ENCODE results near the gene HHAT.

Gene HHAT

DNA sequence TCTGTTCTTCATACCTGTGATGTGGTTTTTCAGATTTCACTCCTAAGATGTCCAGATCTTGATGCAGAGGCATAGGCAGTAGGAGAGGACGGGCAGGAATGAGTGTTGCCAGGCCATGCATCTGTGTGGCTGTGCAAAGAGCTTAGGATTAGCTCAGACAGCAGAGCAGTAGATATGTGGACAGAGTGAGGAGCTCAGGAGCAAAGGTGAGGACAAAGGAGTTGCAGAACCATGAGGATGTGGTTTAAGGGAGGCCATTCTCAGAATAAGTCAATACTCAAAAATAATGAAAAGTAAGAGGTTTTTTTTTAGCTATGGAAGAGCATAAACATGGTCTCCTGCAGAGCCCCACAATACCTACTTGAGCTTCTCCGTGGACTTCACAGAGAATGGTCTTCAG is 158.3 kb downstream of the HHAT start:
- no peak for DNase-seq (ENCODE audit: low spot score)

DNA sequence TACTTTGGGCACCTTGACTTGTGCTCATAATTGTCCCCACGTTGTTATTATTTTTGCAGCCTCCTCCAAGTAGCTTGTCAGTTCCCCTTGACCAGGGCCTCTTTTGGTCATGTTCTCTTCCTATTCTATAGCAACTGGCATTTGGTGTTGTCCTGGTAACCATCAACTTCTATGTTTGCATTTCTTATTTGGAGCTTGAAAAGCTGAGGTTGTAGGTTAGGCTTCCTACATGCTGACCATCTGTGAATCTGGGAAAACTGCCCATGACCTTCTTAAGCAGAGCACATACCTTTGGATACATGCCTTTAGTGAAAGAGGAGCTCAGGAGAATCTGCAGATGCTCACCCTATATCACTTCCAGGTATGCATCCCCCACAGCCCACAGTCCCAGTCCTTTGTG is 160.8 kb downstream of the HHAT start:
- no peak for DNase-seq (ENCODE audit: low spot score)

GRCh38 chr1:210490781-210491180 is 162.1 kb downstream of the HHAT start:
- no peak for DNase-seq (ENCODE audit: low spot score)

DNA sequence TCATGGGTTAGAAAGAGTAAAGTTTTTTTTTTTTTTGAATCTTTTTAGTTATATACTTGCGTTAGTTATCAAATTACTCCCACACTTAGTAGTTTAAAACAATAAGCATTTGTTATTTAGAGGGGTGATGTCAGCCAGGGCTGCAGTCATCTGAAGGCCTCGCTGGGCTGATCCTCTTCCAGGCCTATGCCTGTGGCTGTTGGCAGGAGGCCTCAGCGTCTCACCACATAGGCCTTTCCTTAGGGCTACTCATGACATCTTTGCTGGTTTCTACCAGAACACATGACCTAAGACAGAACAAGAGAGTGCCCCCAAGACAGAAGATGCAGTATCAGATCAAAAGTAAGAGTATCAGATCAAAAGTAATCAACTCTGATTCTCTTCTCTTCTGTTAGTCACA is 167.4 kb downstream of the HHAT start:
- DNase-seq (ENCODE audit: low spot score) = no peak

- DNase-seq (ENCODE audit: low spot score) = no peak
These were observed 171.3 kb downstream of the HHAT start for GRCh38 chr1:210499956-210500355.

GRCh38 chr1:210500831-210501230 is 172.1 kb downstream of the HHAT start:
- no peak for DNase-seq (ENCODE audit: low spot score)

GRCh38 chr1:210504286-210504685 is 175.6 kb downstream of the HHAT start:
- DNase-seq (ENCODE audit: low spot score) = no peak

DNA sequence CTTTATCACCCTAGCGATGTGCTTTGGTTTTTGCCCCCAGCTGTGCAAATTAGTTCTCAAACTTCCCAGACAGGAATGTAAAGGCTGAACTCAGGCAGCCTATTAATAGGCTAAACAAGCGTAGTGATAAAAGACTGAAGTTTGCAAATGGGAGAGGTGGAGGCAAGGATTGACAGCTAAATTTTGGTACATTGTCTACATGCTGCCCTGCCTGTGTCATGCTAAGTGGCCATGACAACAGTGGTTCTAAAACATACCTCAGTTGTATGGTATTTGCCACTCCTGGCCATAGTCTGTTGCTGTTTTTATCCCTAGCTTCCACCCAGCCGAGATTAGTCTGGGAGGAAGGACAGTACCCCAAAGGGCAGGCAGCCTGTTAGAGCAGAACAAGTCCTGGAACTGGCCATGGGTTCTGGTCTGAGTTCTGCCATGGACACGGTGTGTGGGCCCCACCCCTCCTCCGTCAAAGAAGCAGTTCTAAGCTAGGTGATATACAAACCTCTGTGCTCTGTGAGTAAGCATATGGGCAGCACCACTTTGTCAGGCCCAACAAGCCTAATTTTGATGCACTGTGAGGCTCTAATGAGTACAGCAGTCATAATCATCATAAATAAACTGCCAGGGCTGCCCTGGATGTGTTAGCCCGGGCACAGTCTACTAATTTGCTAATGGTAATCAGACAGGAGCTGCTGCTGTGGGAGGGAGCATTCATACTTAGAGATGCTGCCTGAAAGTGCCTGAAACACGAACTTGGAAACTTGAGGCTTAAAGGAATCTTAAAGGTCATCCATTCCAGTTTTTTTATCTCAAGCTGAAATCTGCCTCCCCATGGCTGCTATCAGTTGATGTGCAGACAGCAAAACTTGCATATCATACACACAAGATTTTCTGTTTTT is 177.1 kb downstream of the HHAT start:
- DNase-seq (ENCODE audit: low spot score) = no peak

DNA sequence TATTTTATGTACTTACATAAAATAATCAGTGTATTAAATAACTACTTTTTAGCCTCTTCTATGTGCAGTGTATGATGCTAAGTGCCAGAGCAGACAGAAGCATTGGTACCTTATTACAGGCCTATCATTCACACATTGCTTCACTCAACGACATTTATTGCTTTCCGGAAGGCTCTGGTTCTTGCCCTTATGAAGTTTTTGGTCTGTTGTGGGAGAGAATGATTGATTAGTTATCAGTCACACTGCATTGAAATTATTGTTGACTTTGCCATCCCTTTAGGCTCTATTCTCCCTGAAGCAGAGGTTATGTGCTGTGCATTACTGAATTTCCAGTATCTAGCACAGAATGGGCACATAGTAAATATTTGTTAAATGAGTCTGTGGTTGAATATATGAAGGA is 178.0 kb downstream of the HHAT start:
- no peak for DNase-seq (ENCODE audit: low spot score)

DNA sequence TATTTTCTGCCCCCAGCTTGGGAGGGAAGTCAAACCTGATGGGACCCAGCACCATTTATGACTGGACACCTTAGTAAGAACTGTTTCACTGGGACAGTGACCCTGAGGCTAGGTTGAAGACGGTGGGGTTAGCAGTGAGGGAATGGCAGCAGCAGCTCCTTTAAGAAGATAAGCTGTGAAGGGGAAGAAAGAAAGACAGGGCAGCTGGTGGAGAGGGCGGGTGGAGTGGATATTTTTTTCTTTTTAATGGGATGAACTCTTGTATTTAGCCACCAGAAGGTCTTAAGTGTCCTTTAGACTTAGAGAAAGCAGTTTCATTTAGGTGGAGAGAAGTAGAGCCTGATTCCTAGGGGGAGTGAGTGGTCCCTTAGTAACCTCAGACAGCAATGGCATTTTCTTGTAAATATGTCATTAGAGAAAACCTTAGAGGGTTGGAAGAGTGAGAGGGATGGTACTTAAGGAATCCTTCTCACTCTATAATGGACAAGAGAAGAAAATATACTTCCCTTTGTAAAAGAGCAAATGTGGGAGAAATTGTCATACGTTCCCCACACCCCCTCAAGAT is 187.5 kb downstream of the HHAT start:
- DNase-seq (ENCODE audit: low spot score) = no peak

GRCh38 chr1:210516697-210517459 is 188.2 kb downstream of the HHAT start:
- DNase-seq (ENCODE audit: low spot score) = no peak

GRCh38 chr1:210523830-210524229 is 195.1 kb downstream of the HHAT start:
- DNase-seq (ENCODE audit: low spot score) = no peak

DNA sequence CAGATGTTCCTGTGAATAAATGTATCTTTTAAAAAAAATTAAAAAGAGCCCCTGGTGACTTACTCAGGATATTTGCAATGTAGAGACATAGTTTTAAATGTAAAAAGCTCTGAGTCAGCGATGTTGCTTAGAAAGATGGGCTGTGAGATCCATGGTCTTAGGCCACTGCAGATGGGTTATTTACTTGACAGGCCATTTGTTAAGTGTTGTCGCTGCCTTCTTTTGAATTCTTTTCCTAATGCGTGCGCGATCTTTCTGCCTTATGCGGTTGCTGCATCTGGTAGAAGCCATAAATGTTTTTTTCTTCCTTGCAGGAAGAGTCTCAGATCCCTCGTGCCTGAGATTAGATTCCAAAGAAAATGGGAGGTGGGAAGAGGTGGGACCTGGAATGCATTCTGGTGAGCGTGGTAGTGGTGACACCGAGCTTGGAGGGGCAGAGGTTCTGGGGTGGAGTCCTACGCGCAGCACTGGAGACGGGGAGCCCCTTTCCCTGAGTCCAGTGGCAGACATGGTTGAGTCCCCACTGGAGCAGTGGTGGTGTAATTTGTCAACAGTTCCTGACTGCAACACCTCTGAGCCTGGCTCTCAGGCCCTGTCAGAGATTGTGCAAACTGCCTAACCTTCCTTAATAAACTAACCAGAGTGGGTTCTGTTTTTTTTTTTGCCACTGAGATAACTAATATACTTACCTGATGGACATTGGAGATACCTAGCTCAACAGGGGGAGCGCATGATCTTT is 197.2 kb downstream of the HHAT start:
- no peak for DNase-seq (ENCODE audit: low spot score)

GRCh38 chr1:210527091-210527490 is 198.4 kb downstream of the HHAT start:
- no peak for DNase-seq (ENCODE audit: low spot score)

GRCh38 chr1:210531475-210532222 is 202.9 kb downstream of the HHAT start:
- DNase-seq (ENCODE audit: low spot score) = no peak

- no peak for DNase-seq (ENCODE audit: low spot score)
These were observed 203.5 kb downstream of the HHAT start for GRCh38 chr1:210532223-210532598.

GRCh38 chr1:210535761-210536160 is 207.1 kb downstream of the HHAT start:
- no peak for DNase-seq (ENCODE audit: low spot score)

- DNase-seq (ENCODE audit: low spot score) = no peak
These were observed 207.7 kb downstream of the HHAT start for GRCh38 chr1:210536254-210536961.

DNA sequence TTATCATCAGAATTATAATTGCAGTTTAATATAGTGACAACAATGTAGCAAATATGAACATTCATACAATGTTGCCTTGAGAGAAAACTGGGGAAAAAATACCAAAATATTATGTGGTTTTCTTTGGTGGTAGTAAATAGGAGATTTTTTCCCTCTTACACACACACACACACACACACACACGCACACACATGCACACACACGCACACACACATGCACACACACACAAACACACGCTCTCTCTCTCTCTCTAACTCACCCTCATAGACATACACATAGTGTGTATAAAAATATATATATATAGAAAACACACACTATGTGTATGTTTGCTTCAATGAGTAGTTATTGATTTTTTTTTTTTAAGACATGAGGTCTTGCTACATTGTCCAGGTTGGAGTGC is 211.6 kb downstream of the HHAT start:
- no peak for DNase-seq (ENCODE audit: low spot score)

DNA sequence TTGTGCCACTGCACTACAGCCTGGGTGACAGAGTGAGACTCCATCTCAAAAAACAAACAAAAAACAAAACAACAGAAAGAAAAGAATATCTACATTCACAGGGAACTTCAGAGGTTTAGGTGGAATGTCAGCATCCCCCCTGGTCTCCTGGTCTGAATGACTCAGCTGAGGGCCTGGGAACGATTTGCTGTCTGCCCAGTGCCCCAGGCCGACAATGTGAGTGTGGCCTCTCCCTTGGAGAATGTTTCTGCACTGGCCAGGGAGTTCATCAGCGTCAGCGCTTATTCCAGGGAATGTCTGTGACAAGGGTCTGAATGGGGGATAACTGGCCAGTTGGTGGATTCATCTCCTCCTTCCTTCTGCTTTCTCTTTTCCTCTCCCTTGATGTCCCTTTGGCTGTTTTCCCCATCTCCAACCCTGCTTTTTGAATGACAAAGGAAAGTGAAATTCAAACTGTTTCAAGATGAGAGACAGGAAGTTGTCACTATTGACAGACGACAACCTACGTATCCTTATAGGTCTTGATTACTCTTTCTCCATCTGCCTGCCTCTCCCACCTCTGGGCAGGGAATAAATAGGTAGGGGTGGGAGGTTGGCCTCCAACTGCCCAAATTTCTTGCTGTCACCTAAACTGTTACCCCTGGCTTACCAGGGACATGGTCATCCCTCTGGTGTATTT is 213.1 kb downstream of the HHAT start:
- no peak for DNase-seq (ENCODE audit: low spot score)

Measured in CD4-positive, alpha-beta T cell treated with Interleukin-2 at 100 ng/mL for 4 hours (primary cell).